HG02763 (cell line): ENCODE measurements around the gene CLMP.

Source experiments
- ATAC-seq: cut with Tn5 transposase; IDR thresholded peaks from one replicate; pipeline ENCODE4 v1.9.1; 2021; ENCODE audit warnings: mild to moderate bottlenecking, moderate library complexity; ENCODE audit not compliant: unreplicated experiment

The CLMP gene

GRCh38 chr11:123195188-123196059 lies at the start of gene CLMP:
CLMP (minus strand) TSS chr11:123195248; CDS start chr11:123194940, 308 bp downstream.
- no peak for ATAC-seq

- no peak for ATAC-seq
Observed at GRCh38 chr11:123241874-123242543, 47.0 kb upstream of the CLMP start.

GRCh38 chr11:123241294-123241693 lies 46.2 kb upstream of the CLMP start:
- no peak for ATAC-seq

GRCh38 chr11:123239191-123240150 lies 44.4 kb upstream of the CLMP start:
- no peak for ATAC-seq

- ATAC-seq, result no peak
Observed at GRCh38 chr11:123238297-123238696, 43.2 kb upstream of the CLMP start.

GRCh38 chr11:123236879-123237278 lies 41.8 kb upstream of the CLMP start:
- no peak for ATAC-seq

GRCh38 chr11:123235656-123236261 lies 40.7 kb upstream of the CLMP start:
- no peak for ATAC-seq

GRCh38 chr11:123235117-123235655 lies 40.1 kb upstream of the CLMP start:
- no peak for ATAC-seq

- ATAC-seq, result no peak
Observed at GRCh38 chr11:123233975-123234334, 38.9 kb upstream of the CLMP start.

- ATAC-seq, result peak; percentile 89
Observed at GRCh38 chr11:123233280-123233974, 38.4 kb upstream of the CLMP start.

- ATAC-seq, result no peak
Observed at GRCh38 chr11:123231777-123232176, 36.7 kb upstream of the CLMP start.

GRCh38 chr11:123231256-123231655 lies 36.2 kb upstream of the CLMP start:
- no peak for ATAC-seq

GRCh38 chr11:123230346-123230745 lies 35.3 kb upstream of the CLMP start:
- no peak for ATAC-seq

- ATAC-seq, result no peak
Observed at GRCh38 chr11:123228496-123229163, 33.6 kb upstream of the CLMP start.

- ATAC-seq, result no peak
Observed at GRCh38 chr11:123227763-123228495, 32.9 kb upstream of the CLMP start.

GRCh38 chr11:123221584-123221983 lies 26.5 kb upstream of the CLMP start:
- no peak for ATAC-seq

- ATAC-seq, result no peak
Observed at GRCh38 chr11:123221096-123221561, 26.1 kb upstream of the CLMP start.

GRCh38 chr11:123219066-123219690 lies 24.1 kb upstream of the CLMP start:
- ATAC-seq, result no peak
